ENCODE data around the gene TBCC. TPM values are rescaled to one million over a fixed set of nuclear protein-coding genes. Genes with fewer than 3 reads are reported as not detected.

TBCC gene
- total and polyA plus RNA-seq, 10 of the 15 experiments (the other 5 are each of a cell fraction or from before 2014, with no cell fraction given), result 2.5 to 41.9 (median 20.3) TPM

DNA sequence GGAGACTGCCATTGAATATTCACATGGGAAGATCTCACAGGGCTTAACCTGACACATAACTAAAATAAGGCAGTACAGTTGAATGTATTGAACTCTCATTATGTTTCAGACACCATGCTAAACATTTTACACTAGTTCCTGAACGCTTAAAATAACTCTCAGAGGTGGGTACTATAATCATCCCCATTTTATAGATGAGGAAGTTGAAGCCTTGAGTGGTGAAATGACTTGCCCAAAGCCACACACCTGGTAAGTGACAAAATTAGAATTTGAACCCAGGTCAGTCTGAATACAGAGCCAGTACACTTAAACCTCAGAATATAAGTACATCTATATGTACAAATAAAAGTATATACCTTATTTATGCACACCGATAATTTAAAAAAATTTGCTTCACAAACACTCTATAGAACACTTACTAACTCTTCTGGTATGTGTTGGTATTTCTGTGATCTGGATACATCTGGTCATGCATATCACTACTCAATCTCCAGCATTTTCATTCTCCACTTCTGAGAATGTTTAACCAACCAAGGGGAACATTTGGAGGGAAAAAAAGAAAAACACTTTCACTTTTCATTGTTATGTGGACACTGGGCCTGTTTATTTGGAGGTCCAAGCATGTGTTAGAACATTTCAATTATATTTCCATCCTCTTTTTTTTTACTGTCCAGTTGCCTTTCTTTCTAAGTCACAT, 31.4 kb upstream of the TBCC start:
- BruUV-seq (replicated peaks), result no TSS peak
- ChIA-PET RAD21 (ENCODE audit: unreplicated experiment) (interaction anchor here (17.0 kb wide), 1 partner anchor 30 kb away, joined by 227 read pairs; the partner anchor contains the start of gene TBCC), CTCF (no interaction called here), POLR2A (interaction anchor here (0.6 to 7.4 kb wide), 3 partner anchors 14 to 34 kb away, joined by 3 to 82 read pairs (median 3); partner anchors contain the start of gene TBCC), SMC1A (ENCODE audit: uncharacterized antibody, unreplicated experiment) (interaction anchor here (2.3 kb wide), 1 partner anchor 29 kb away, joined by 11 read pairs; no protein-coding TSS in a partner anchor)
- intact Hi-C loops (cut with micrococcal nuclease; ENCODE audit: unreplicated experiment) (loop anchor here (10.0 kb wide), 1 partner anchor 608 kb away; no protein-coding TSS in a partner anchor), in situ Hi-C loops (cut with MboI) (no loop called here)
- Histone ChIP-seq H3K4me1 (ENCODE audit: control insufficient read depth, insufficient read depth, low read length) (peaks cover 71% of the 10 kb centered on the region), H3K9me3 (replicated peaks; ENCODE audit: control insufficient read depth, insufficient read depth, low read length) (no peaks in the 10 kb centered on the region), H3K4me2 (ENCODE audit: control insufficient read depth, insufficient read depth) (peak overlapping the region; percentile 61), H3K9ac (ENCODE audit: control insufficient read depth, insufficient read depth, low read length) (peak overlapping the region; percentile 50), H3K27ac (ENCODE audit: control insufficient read depth, insufficient read depth) (peak overlapping the region; percentile 99), H2AFZ (ENCODE audit: control insufficient read depth, low read depth, low read length) (no peak overlapping the region), H3K4me3 (0 out of 2 replicates have a peak overlapping the region, but pooled peaks have one; percentile 18), H3K36me3 (ENCODE audit: control insufficient read depth in 2 of 2, insufficient read depth in 2 of 2, low read length in 1 of 2) (no peaks in the 10 kb centered on the region), H4K20me1 (ENCODE audit: control insufficient read depth, insufficient read depth) (no peaks in the 10 kb centered on the region), H3K27me3 (replicated peaks in 1 of 2; ENCODE audit: control insufficient read depth in 2 of 2, insufficient read depth in 2 of 2, low read length in 1 of 2) (no peaks in the 10 kb centered on the region), H3K79me2 (ENCODE audit: control insufficient read depth, insufficient read depth, low read length) (peaks cover 42% of the 10 kb centered on the region)
- FAIRE-seq (no peak), ATAC-seq (peak; percentile 63), DNase-seq (ENCODE audit: low read depth, low spot score) (peak; percentile 83)
- WGBS (ENCODE audit: insufficient coverage, insufficient replicate concordance, low lambda C conversion rate, missing lambda C conversion rate), result 0% methylated on average over 2 of the region's 2 CpGs
- TF ChIP-seq, protein P1, sequence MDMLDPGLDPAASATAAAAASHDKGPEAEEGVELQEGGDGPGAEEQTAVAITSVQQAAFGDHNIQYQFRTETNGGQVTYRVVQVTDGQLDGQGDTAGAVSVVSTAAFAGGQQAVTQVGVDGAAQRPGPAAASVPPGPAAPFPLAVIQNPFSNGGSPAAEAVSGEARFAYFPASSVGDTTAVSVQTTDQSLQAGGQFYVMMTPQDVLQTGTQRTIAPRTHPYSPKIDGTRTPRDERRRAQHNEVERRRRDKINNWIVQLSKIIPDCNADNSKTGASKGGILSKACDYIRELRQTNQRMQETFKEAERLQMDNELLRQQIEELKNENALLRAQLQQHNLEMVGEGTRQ (IDR thresholded peaks at IDR 0.05; ENCODE audit: borderline replicate concordance, low read depth, low read length), result no peak
- no peak for TF ChIP-seq HDGF (IDR thresholded peaks at IDR 0.05)
- TF ChIP-seq JUND (IDR thresholded peaks at IDR 0.05; ENCODE audit: low read depth, low read length), result peak; percentile 76; the same call in 1 of the 2 replicates
- TF ChIP-seq ESRRA (IDR thresholded peaks at IDR 0.05; ENCODE audit: low read length), result no peak
- TF ChIP-seq NFIC (IDR thresholded peaks at IDR 0.05; ENCODE audit: low read depth, low read length), result peak; percentile 92
- peak; percentile 74 for TF ChIP-seq EED (IDR thresholded peaks at IDR 0.05; ENCODE audit: low read depth)
- TF ChIP-seq ZNF384 (IDR thresholded peaks at IDR 0.05; ENCODE audit: borderline replicate concordance, low read depth, low read length), result no peak
- peak; percentile 68; the same call in 1 of the 2 replicates for TF ChIP-seq CBFB (IDR thresholded peaks at IDR 0.05; ENCODE audit: low read depth)
- TF ChIP-seq SRF (IDR thresholded peaks at IDR 0.05; ENCODE audit: low read depth in 2 of 2, low read length in 2 of 2), result 0 out of 4 replicates have a peak, but pooled peaks of 1 of the 2 experiments have one; percentile 22
- TF ChIP-seq, protein P2, sequence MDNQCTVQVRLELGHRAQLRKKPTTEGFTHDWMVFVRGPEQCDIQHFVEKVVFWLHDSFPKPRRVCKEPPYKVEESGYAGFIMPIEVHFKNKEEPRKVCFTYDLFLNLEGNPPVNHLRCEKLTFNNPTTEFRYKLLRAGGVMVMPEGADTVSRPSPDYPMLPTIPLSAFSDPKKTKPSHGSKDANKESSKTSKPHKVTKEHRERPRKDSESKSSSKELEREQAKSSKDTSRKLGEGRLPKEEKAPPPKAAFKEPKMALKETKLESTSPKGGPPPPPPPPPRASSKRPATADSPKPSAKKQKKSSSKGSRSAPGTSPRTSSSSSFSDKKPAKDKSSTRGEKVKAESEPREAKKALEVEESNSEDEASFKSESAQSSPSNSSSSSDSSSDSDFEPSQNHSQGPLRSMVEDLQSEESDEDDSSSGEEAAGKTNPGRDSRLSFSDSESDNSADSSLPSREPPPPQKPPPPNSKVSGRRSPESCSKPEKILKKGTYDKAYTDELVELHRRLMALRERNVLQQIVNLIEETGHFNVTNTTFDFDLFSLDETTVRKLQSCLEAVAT (IDR thresholded peaks at IDR 0.05), result 0 out of 2 replicates have a peak, but pooled peaks have one; percentile 23
- TF ChIP-seq SMARCA5 (IDR thresholded peaks at IDR 0.05), result no peak
- TF ChIP-seq, protein P3, sequence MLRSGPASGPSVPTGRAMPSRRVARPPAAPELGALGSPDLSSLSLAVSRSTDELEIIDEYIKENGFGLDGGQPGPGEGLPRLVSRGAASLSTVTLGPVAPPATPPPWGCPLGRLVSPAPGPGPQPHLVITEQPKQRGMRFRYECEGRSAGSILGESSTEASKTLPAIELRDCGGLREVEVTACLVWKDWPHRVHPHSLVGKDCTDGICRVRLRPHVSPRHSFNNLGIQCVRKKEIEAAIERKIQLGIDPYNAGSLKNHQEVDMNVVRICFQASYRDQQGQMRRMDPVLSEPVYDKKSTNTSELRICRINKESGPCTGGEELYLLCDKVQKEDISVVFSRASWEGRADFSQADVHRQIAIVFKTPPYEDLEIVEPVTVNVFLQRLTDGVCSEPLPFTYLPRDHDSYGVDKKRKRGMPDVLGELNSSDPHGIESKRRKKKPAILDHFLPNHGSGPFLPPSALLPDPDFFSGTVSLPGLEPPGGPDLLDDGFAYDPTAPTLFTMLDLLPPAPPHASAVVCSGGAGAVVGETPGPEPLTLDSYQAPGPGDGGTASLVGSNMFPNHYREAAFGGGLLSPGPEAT (IDR thresholded peaks at IDR 0.05; ENCODE audit: low read depth), result peak; percentile 59
- TF ChIP-seq MTA2 (IDR thresholded peaks at IDR 0.05; ENCODE audit: low read depth), result peak; percentile 52; the same call in 1 of the 2 replicates
- TF ChIP-seq KLF5 (IDR thresholded peaks at IDR 0.05; ENCODE audit: partially characterized antibody), result no peak
- peak; percentile 96 for TF ChIP-seq ZNF217 (IDR thresholded peaks at IDR 0.05)
- 0 out of 2 replicates have a peak, but pooled peaks have one; percentile 19 for TF ChIP-seq TAF1 (IDR thresholded peaks at IDR 0.05; ENCODE audit: borderline replicate concordance, low read depth, low read length)
